HepG2 (cell line): Measurements from ENCODE around the gene NUBP2. TPM values are rescaled to one million over a fixed set of nuclear protein-coding genes. Genes with fewer than 3 reads are reported as not detected.

Experiments
- ELF4 ChIP-seq: sonication (generic); formaldehyde crosslinking; IDR thresholded peaks from 2 replicates; pipeline ENCODE4 v1.5.0; 2020; ENCODE audit warnings: missing genetic modification reagents, mild to moderate bottlenecking, moderate library complexity, borderline replicate concordance
- FOXP4 ChIP-seq: sonication (generic); formaldehyde crosslinking; IDR thresholded peaks from 2 replicates; pipeline ENCODE4 v1.4.0; 2020; ENCODE audit warnings: missing genetic modification reagents
- KLF13 ChIP-seq: sonication (generic); formaldehyde crosslinking; IDR thresholded peaks from 2 replicates; pipeline ENCODE4 v1.4.0; 2020; ENCODE audit warnings: mild to moderate bottlenecking, missing genetic modification reagents
- MXD4 ChIP-seq: IDR thresholded peaks from 2 replicates; pipeline ENCODE4 v1.6.1; 2016; ENCODE audit warnings: mild to moderate bottlenecking, missing biosample characterization, missing genetic modification reagents
- NCOR1 ChIP-seq: fragments of 200-600 bp; sonication (generic); IDR thresholded peaks from 2 replicates; pipeline ENCODE4 v1.7.0; 2017; ENCODE audit warnings: antibody characterized with exemption, low read length, borderline replicate concordance
- NFE2L1 ChIP-seq: sonication (generic); formaldehyde crosslinking; IDR thresholded peaks from 2 replicates; pipeline ENCODE4 v1.4.0; 2020; ENCODE audit warnings: missing genetic modification reagents, mild to moderate bottlenecking, borderline replicate concordance
- NFRKB ChIP-seq: fragments of 450-650 bp; IDR thresholded peaks from 2 replicates; pipeline ENCODE4 v1.6.1; 2017
- POLR2A ChIP-seq, 2 experiments: IDR thresholded peaks; 2 replicates each; pipeline ENCODE4 v1.6.1; 2011; ENCODE audit warnings: low read depth in 2 of 2, low read length in 2 of 2, mild to moderate bottlenecking in 1 of 2, moderate library complexity in 1 of 2; ENCODE audit not compliant: insufficient read depth in 1 of 2
- PRDM4 ChIP-seq: sonication (generic); formaldehyde crosslinking; IDR thresholded peaks from 2 replicates; pipeline ENCODE4 v1.9.0; 2021; ENCODE audit warnings: missing genetic modification reagents, borderline replicate concordance
- PRMT3 ChIP-seq: sonication (generic); formaldehyde crosslinking; IDR thresholded peaks from 2 replicates; pipeline ENCODE4 v1.8.1; 2022; ENCODE audit warnings: low read depth, mild to moderate bottlenecking, moderate library complexity, missing genetic modification reagents, borderline replicate concordance
- SRSF1 ChIP-seq: fragments of 200-400 bp; formaldehyde crosslinking; optimal IDR thresholded peaks from 2 replicates; pipeline ENCODE3; 2017; ENCODE audit warnings: mild to moderate bottlenecking, low read depth, low read length, moderate library complexity
- ZMYM3 ChIP-seq: sonication (generic); formaldehyde crosslinking; IDR thresholded peaks from 2 replicates; pipeline ENCODE4 v1.5.1; 2020; ENCODE audit warnings: mild to moderate bottlenecking, missing genetic modification reagents
- ZNF138 ChIP-seq: sonication (generic); formaldehyde crosslinking; IDR thresholded peaks from 2 replicates; pipeline ENCODE4 v1.5.0; 2020; ENCODE audit warnings: mild to moderate bottlenecking, low read depth, missing genetic modification reagents
- ZNF180 ChIP-seq: sonication (generic); formaldehyde crosslinking; IDR thresholded peaks from 2 replicates; pipeline ENCODE4 v1.4.0; 2020; ENCODE audit warnings: low read depth, missing genetic modification reagents, borderline replicate concordance
- ZNF530 ChIP-seq: sonication (generic); formaldehyde crosslinking; IDR thresholded peaks from 2 replicates; pipeline ENCODE4 v1.5.0; 2020; ENCODE audit warnings: low read depth, mild to moderate bottlenecking, missing genetic modification reagents
- polyA plus RNA-seq, 8 experiments: library from polyadenylated mRNA; depleted of rRNA in 3 of 8; stranded (reverse) in 7 of 8; unstranded in 1 of 8; fragments of >200 nt; fragmentation: Illumina TruSeq in 4 of 8; extraction: Trizol in 4 of 8; gene quantifications; 2 replicates each; pipeline versions ENCODE4 v1.2.1 to v1.2.3, GENCODE V29; 2011 to 2016; ENCODE audit warnings: low read depth in 4 of 8, missing spikeins in 1 of 8, mixed read lengths in 1 of 8; ENCODE audit not compliant: insufficient read depth in 1 of 8
- total RNA-seq, 5 experiments: library from RNA; depleted of rRNA; stranded (reverse); fragments of >200 nt; fragmentation: Illumina TruSeq; extraction: Trizol; gene quantifications; 2 replicates each; pipeline ENCODE4 v1.2.3, GENCODE V29; 2016; ENCODE audit warnings: low read depth in 1 of 5
- TF ChIP-seq, protein P1 (sequence below): sonication (generic); formaldehyde crosslinking; IDR thresholded peaks from 2 replicates; pipeline ENCODE4 v1.4.0; 2020; ENCODE audit warnings: missing genetic modification reagents, low read depth, mild to moderate bottlenecking, borderline replicate concordance
- TF ChIP-seq, protein P2 (sequence below): IDR thresholded peaks from 2 replicates; pipeline ENCODE4 v1.6.1; 2018; ENCODE audit warnings: missing genetic modification reagents, mild to moderate bottlenecking, missing compliant biosample characterization
- TF ChIP-seq, protein P3 (sequence below): sonication (generic); formaldehyde crosslinking; IDR thresholded peaks from 2 replicates; pipeline ENCODE4 v1.4.0; 2020; ENCODE audit warnings: missing genetic modification reagents, mild to moderate bottlenecking, borderline replicate concordance

Gene NUBP2
- total and polyA plus RNA-seq, 2 of the 13 experiments (the other 11 are each of a cell fraction or from before 2014, with no cell fraction given) = 25.7 to 61.5 TPM

- TF ChIP-seq, protein P1, sequence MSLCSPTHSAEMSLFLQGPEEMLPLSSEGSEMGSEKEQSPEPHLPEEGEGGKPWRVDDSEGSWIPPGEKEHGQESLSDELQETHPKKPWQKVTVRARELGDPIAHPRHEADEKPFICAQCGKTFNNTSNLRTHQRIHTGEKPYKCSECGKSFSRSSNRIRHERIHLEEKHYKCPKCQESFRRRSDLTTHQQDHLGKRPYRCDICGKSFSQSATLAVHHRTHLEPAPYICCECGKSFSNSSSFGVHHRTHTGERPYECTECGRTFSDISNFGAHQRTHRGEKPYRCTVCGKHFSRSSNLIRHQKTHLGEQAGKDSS (CRISPR knock-in tag) = peak; percentile 87
- TF ChIP-seq, protein P2, sequence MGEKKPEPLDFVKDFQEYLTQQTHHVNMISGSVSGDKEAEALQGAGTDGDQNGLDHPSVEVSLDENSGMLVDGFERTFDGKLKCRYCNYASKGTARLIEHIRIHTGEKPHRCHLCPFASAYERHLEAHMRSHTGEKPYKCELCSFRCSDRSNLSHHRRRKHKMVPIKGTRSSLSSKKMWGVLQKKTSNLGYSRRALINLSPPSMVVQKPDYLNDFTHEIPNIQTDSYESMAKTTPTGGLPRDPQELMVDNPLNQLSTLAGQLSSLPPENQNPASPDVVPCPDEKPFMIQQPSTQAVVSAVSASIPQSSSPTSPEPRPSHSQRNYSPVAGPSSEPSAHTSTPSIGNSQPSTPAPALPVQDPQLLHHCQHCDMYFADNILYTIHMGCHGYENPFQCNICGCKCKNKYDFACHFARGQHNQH (CRISPR knock-in tag) = peak; percentile 89
- TF ChIP-seq FOXP4 (CRISPR knock-in tag) (peak; percentile 76), ZNF180 (no peak), ZMYM3 (CRISPR knock-in tag) (peak; percentile 70), SRSF1 (no peak), MXD4 (no peak; the same call in 1 of the 2 replicates), PRMT3 (no peak), KLF13 (CRISPR knock-in tag) (no peak), ZNF138 (CRISPR knock-in tag) (no peak), ZNF530 (CRISPR knock-in tag) (no peak), POLR2A (IDR thresholded peaks at IDR 0.05; ENCODE audit: insufficient read depth in 1 of 2, low read depth in 2 of 2, low read length in 2 of 2) (peak; percentile 41 to 63; a peak in 3 of 4 replicates), PRDM4 (no peak), NFRKB (no peak), NCOR1 (peak; percentile 93; the same call in 1 of the 2 replicates), ELF4 (no peak), NFE2L1 (CRISPR knock-in tag) (no peak)
- TF ChIP-seq, protein P3, sequence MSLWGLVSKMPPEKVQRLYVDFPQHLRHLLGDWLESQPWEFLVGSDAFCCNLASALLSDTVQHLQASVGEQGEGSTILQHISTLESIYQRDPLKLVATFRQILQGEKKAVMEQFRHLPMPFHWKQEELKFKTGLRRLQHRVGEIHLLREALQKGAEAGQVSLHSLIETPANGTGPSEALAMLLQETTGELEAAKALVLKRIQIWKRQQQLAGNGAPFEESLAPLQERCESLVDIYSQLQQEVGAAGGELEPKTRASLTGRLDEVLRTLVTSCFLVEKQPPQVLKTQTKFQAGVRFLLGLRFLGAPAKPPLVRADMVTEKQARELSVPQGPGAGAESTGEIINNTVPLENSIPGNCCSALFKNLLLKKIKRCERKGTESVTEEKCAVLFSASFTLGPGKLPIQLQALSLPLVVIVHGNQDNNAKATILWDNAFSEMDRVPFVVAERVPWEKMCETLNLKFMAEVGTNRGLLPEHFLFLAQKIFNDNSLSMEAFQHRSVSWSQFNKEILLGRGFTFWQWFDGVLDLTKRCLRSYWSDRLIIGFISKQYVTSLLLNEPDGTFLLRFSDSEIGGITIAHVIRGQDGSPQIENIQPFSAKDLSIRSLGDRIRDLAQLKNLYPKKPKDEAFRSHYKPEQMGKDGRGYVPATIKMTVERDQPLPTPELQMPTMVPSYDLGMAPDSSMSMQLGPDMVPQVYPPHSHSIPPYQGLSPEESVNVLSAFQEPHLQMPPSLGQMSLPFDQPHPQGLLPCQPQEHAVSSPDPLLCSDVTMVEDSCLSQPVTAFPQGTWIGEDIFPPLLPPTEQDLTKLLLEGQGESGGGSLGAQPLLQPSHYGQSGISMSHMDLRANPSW = no peak
These were observed 46.1 kb downstream of the NUBP2 start (continued) for GRCh38 chr16:1828645-1829410.
